NCI-H774 (cell line): ENCODE results near the gene LRRC10.
A peak's percentile ranks its signal among the peaks of the same experiment; 100 is the strongest.
"Not testable (repeated sequence)": the region's sequence is repeated elsewhere in the genome, so short reads cannot be mapped to it uniquely, and the experiment has no call there.

Source experiments
- DNase-seq: peaks from one replicate; lab custom pipeline; 2025; lab: John Stamatoyannopoulos, UW

The LRRC10 gene

GRCh38 chr12:69616025-69616424, 5.3 kb upstream of the LRRC10 start:
- DNase-seq: no peak

GRCh38 chr12:69613351-69613750, 2.6 kb upstream of the LRRC10 start:
- DNase-seq: no peak

GRCh38 chr12:69610126-69610525, 581 bp downstream of the LRRC10 start:
- no peak for DNase-seq

- no peak for DNase-seq
Measured at GRCh38 chr12:69608114-69608513, 2.6 kb downstream of the LRRC10 start.

GRCh38 chr12:69604275-69604674, 6.4 kb downstream of the LRRC10 start:
- DNase-seq: not testable (repeated sequence)

DNA sequence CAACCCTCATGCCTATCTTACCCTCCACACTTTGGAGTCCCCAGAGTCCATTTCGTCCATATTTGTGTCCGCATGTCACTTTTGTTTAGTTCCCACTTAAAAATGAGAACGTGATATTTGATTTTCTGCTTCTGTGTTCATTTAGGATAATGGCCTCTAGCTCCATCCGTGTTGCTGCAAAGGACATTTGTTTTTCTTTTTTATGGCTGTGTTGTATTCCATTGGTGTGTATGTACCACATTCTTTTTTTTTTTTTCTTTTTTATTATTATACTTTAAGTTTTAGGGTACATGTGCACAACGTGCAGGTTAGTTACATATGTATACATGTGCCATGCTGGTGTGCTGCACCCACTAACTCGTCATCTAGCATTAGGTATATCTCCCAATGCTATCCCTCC, 7.2 kb downstream of the LRRC10 start:
- DNase-seq: not testable (repeated sequence)

GRCh38 chr12:69602954-69603353, 7.8 kb downstream of the LRRC10 start:
- DNase-seq: no peak

GRCh38 chr12:69601962-69602685, 8.6 kb downstream of the LRRC10 start:
- DNase-seq: no peak

DNA sequence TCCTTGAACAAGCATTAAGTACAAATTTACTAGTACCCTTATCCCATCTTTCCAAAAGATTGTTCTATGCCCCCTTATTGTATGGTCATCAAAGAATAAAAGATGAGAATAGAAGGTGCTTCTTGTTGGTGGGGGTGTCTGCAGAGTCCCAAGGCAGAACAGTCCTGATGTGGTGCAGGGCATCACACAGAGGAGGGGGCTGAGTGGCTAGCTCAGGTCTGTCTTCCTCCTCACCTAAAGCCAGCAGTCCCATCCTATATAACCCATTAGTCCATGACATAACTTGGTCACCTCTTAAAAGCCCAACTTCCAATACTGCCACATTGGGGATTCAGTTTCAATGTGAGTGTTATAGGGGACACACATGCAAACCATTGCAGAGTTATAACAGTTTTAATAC, 9.9 kb downstream of the LRRC10 start:
- no peak for DNase-seq

- DNase-seq: no peak
Measured at GRCh38 chr12:69598174-69598753, 12.4 kb downstream of the LRRC10 start.

DNA sequence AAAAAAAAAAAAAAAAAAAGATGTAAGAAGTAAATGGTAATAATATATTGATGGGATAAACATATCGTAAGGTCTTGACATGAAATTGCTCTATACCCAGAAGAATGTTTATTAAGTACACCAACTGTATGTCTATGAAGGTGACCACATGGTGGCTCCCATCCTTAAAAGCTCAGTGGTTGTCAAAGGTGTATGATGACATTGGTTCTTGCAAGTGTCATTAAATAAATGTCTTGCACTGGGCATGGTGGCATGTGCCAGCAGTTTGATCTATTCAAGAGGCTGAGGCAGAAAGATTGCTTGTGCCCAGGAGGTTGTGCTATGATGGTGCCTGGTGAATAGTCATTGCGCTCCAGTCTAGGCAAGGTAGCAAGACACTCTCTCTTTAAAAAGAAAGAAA, 15.0 kb downstream of the LRRC10 start:
- DNase-seq: no peak

- DNase-seq: no peak
Measured at GRCh38 chr12:69589082-69589481, 21.6 kb downstream of the LRRC10 start.

- no peak for DNase-seq
Measured at GRCh38 chr12:69588527-69588926, 22.2 kb downstream of the LRRC10 start.

GRCh38 chr12:69585189-69586062, 25.3 kb downstream of the LRRC10 start, which contains the start of gene CCT2:
CCT2 (plus strand) TSS chr12:69585459; CDS start chr12:69585522, 63 bp downstream.
- DNase-seq: peak; percentile 98

GRCh38 chr12:69583203-69583602, 27.5 kb downstream of the LRRC10 start:
- no peak for DNase-seq

DNA sequence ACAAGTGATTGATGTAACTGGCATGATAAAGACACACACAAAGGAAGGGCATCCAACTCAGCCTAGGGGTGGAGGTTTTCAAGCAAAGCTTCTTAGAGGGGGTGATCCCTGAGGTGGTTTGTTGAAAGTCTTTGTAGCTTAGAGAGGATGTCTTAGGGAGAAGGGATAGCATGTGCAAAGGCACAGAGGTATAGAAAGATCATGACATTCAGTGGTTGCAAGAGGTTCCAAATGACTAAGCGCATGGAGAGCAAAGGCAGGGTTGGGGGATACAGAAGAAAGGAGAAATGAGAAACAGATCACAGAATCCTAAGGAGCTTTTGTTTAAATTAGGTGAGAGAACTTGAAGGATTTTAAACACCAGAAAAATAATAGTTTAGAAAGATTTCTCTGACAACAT, 30.6 kb downstream of the LRRC10 start:
- DNase-seq: no peak

- DNase-seq: no peak
Measured at GRCh38 chr12:69579029-69579428, 31.7 kb downstream of the LRRC10 start.

DNA sequence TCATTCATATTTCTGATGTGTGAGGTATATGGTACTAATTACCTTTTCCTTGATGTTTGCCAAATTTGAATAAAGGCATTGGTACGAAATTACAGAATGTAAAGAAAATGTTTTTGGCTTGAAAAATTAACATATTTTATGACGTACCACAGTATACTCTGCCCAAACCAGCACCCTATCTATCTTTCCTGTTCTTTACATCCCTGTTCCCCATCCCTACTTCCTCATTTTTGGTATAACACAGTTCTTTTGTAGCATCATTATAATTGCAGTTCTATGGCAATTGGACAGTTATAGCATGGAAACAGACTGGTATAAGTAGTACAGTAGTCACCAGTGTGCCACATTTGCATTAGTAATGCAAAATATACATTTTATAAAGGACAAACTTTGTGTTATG, 32.4 kb downstream of the LRRC10 start:
- DNase-seq: no peak

DNA sequence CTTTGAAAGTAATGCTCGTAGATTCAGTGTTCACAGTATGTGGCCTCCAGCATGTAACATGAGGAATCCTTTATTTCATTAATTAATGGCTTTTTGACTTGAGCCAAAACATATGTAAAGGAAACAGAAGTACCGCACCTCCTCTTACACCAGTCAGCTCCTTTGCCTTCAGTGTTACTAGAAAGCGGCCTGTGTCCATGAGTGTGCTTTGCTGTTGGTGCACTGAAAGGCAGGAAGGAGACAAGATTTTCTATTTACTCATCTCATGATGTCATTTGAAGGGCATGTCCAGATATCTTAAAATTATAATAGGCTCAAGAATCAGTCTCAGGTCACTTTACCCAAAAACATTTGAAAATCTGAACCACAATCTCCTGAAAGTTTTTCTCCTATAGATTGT, 35.4 kb downstream of the LRRC10 start:
- no peak for DNase-seq

DNA sequence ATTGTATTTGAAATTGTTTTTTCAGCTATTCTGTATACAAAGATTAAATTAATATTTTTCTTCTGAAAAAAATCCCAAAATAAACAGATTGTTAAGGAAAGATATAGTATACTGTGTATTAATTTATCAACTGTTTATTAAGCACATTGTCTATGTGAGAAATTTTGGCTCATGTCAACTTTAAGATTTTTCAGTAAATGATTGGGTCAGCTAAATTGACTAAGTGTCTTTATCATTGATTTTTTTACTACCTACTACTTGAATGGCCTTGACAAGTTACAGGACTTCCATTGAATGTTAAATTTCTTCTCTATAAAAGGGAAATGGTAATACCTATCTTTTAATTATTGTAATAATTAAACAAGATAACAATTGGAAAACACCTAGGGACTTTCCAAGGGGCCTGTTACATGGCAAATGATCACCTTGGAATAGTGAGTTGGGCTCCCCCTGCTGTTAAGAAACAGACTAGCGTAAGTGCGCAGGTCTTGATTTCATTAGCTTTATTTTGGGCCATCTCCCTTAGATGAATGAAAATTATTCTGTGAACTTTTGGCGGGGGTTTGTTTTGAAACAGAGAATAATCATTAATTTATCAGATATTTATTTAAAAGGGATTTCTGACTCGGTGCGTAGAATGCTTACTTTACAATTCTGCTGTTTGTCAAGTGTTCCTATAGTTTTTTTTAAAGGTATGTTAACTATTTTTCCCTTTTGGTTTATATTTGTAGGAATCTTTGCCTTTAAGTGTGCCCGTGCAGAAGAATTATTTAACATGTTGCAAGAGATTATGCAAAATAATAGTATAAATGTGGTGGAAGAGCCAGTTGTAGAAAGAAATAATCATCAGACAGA, 39.9 kb downstream of the LRRC10 start:
- peak; percentile 47 for DNase-seq

DNA sequence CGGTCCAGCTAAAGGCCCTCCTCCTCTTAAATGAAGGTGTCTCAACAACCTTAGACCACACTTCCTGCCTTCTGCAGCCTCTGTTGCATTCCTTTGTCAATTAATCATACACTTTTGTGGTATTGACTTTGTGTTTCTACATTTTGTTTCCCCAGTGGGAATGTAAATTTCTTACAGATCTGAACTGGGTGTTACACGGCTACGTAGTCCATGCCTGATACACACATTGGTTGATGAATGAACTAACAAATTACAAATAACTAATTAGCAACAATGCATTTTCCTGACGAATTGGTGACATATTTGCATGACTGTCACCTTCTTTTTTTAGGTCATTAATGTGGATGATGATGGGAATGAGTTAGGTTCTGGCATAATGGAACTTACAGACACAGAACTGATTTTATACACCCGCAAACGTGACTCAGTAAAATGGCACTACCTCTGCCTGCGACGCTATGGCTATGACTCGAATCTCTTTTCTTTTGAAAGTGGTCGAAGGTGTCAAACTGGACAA, 40.6 kb downstream of the LRRC10 start:
- DNase-seq: no peak

GRCh38 chr12:69569236-69569635, 41.5 kb downstream of the LRRC10 start:
- no peak for DNase-seq
